H4 (cell line): ENCODE data around the gene DNAJC11. TPM values are rescaled to one million over a fixed set of nuclear protein-coding genes. Genes with fewer than 3 reads are reported as not detected.

ENCODE experiments used
- DNase-seq: peaks from one replicate; pipeline ENCODE4 v3.0.0-alpha.2; 2015; ENCODE audit warnings: low spot score
- total RNA-seq: library from RNA; depleted of rRNA; stranded (reverse); fragments of >200 nt; shearing (Covaris generic); gene quantifications from 2 replicates; pipeline ENCODE4 v1.2.3, GENCODE V29; 2014

The DNAJC11 gene
- total RNA-seq, 1 experiment from 2014 or later, result 36.5 TPM

DNA sequence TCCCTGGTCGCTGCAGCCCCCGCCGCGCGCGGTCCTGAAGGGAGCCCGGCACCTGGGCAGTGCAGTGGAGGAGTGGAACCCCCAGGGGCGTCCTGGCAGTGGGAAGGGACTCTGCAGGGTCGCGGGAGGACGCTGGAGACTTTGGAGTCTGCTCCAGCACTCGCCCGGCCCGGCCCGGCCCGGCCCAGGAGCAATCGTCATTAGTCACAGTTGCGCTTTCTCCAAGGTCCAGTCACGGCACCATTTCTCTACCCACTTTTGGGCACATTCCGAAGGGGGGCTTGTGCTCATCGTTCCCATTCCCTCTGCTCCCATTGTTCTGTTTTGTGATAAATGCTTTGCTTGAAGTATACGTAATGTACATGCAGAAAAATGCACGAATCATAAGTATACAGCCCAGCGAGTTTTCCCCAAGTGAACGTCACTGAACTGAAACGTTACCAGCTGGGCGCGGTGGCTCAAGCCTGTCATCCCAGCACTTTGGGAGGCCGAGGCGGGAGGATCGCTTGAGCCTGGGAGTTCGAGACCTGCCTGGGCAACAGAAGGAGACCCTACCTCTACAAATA, 75.9 kb downstream of the DNAJC11 start:
- DNase-seq, result no peak

GRCh38 chr1:6624710-6625583, 76.7 kb downstream of the DNAJC11 start, which contains the start of gene THAP3:
THAP3 (plus strand) TSS chr1:6624868; CDS start chr1:6625219, 351 bp downstream.
- peak; percentile 27 for DNase-seq

DNA sequence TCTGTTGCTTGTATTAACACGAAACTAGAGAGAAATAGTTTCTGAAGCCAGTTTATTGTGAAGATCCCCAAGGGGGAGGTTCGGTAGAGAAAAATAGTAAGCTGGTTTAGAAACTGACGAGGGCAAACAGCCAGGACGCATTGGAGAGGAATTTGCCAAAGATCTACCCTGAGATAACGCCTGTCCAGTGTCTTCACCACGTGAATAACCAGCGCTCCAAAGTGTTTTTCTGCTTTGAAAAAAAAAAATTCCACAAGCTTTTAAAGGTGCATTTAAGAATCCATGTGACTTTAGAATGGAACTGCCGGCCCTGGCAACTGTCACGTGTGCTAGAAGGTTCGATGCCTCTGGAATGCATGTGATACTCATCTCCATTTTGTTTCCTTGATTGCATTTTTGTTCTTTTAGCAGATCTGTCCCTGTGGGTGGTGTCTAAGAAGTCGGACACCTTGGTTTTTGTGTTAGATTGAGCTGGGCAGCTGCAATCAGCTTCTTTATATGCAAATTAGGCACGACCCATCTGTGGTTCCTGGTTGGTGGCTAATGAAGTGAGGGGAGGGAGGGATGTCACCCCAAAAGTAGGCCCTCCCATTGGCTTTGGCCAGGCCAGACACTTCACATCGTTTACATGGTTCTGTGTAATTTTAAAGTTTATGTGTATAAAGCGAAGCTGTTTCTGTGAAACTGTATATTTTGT, 78.2 kb downstream of the DNAJC11 start:
- DNase-seq, result no peak

DNA sequence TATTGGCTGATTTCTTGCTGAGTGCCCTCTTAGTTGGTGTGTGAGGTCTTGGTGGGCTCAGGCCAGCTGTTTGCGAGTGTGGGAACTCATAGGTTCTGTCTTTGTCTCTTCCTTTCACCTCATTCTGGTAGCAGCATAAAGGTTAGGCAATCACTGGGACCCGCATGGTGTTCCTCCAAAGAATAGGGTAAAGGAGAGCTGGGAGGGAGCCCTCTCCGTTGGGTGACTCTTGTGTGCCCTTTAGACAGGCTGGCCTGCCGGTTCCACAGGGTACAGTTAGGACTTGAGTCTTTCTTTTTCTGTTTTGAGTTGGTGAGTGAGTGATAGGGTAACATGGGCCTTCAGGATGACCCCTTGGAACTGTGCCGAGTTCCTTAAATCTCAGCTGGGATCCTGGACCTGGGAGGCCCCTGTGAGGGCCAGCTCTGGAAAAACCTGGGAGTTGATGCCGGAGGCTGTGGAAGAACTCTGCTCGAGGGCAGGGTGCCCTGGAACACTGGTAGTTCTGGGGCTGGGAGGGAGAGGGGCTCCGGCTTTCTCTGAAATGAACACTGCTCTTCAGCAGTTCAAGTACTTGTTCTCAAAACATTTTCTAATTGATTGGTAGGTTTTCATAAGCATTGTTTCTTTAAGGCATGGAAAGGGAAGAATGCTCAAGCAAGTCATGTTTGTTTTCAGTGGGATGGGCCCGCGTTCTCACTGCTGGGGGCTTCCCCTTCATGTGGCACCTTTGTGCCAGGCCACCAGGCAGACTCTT, 79.0 kb downstream of the DNAJC11 start:
- DNase-seq, result no peak

DNA sequence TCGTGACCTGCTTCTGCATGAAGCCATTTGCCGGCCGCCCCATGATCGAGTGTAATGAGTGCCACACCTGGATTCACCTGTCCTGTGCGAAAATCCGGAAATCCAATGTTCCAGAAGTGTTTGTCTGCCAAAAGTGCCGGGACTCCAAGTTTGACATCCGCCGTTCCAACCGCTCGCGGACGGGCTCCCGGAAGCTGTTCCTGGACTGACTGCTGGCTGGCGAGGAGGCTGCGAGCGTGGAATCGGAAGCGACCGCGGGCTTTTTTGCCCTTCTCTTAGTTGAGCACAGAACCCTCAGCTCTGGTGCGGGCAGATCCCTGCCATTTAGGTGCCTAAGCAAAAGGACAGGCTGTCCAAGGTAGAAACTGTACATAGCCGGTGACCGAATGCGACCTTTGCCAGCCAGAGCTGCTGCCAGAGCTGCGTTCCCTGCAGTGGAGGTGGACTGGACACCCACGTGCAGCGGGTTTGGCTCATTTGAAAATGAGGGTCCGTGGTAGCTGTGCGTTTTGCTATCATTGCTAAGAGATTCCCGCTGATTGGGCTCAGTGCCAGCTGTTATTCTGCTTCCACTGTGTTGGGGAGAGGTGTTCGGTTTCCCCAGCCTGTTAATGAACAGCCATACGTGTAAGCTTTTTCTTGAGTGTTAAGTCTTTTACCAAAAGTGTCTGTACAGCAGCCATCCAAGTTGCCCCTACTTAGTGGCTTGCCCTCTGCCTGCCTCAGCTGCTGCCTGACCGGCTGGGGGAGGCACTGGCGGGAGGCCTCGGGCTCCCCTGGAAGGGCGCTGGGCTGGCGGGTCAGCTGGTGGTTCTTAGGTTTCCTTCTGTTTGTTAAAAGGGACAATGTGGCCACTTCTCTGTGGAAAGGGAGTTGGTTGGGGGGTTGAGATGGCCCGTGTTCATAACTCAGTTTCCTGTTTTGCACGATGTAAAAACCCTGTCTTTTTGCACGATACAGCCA, 79.9 kb downstream of the DNAJC11 start:
- DNase-seq, result no peak

- DNase-seq, result no peak
Observed at GRCh38 chr1:6619045-6619444, 82.6 kb downstream of the DNAJC11 start.

GRCh38 chr1:6614929-6615785, 86.5 kb downstream of the DNAJC11 start:
- DNase-seq, result no peak

GRCh38 chr1:6614019-6614928, 87.3 kb downstream of the DNAJC11 start:
- DNase-seq, result no peak

- peak; percentile 92 for DNase-seq
Observed at GRCh38 chr1:6613361-6614018, 88.1 kb downstream of the DNAJC11 start, which contains the start of gene PHF13. PHF13 (plus strand) TSS chr1:6613731; CDS start chr1:6614067, 336 bp downstream.

DNA sequence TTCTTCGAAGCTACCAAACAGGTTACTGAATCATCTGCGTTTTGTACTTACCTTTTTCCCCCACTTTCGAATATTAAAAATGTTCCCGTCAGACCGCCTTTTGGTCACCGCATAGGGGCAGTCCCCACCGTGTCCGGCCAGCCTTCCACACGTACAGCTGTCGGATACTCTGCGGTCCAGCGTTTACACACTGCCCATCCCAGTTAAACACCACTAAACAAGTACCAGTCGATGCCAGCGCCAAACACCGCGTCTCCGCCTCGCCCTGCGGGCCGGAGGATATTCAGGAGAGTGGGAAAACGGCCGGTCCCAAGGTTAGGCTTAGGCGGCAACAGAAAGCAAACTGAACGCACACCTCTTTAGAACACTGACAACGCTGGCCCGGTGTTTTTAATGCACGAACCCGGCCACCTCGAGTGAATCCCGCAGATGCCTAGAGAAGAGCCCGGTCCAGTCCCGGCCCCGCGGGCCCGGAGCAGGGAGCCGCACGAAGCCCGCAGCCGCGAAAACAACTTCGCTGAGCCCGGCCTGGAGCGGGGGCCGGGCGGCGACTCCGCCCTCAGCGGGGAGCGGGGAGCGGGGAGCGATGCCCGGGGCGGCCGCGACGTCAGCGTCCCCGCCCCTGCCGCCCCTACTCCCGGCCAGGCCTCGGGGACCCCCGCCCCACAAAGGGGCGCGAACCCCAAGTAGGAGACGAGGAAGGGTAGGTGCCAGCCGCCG, 88.8 kb downstream of the DNAJC11 start:
- no peak for DNase-seq

DNA sequence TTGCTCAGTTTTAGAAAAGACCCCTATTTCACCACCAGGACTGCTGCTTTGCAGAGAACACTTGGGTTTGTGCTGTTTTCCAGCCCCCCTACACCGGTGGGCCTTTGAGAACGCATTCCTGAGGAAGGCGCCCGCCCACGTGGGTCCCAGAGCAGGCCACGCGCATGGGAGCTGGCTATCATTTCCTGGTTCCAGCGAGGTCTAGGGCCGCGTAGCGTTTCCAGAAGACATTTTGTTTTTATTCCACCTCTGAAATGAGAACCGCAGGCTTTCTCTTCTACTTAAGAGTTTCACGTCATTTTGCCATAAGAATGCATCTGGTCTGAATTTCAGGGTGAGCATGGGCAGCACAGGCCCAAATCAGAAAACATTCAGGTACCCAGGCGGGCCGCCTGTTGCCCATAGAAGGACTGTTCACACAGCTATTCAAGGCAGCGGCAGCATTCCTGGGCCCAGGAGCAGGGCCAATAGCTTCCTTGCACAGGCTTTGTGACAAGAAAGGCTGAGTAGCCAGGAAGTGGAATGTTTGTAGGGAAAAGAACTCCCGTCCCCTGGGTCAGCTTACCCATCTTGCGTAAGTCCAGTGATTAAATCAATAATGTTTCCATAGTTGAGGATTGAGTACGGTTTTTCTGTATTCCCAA, 97.6 kb downstream of the DNAJC11 start:
- DNase-seq, result no peak

DNA sequence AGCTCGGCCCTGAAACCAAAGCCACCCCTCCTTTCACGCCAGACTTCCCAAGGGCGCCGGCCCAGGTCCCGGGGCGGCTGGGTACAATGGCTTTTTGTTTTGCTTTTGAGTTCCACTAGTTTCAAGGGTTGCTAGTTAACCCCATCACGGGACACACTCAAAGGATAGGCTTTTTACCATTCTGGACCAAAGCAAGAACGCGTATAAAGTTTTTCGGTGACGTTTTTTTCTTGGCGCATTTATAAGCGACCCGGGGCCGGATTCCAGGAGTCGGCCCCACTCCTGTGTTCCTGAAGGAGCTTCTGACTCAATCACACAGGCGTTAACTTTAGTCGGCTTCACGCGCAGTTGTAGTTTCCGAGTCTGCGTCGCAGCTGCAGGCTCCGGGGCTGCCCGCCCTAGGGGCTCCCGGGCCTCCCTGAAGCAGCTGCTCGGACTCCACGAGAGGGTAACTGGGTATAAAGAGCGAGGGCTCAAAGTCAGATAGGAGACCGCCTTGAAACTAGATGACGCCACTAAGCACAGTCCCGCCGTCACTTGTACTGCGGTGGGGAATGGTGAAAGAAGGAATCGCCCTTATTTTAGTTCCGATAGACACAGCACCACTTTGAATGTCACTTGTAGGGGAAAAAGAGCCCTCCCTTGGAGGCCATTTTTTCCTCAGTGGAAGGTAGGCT, 98.2 kb downstream of the DNAJC11 start:
- DNase-seq, result no peak

DNA sequence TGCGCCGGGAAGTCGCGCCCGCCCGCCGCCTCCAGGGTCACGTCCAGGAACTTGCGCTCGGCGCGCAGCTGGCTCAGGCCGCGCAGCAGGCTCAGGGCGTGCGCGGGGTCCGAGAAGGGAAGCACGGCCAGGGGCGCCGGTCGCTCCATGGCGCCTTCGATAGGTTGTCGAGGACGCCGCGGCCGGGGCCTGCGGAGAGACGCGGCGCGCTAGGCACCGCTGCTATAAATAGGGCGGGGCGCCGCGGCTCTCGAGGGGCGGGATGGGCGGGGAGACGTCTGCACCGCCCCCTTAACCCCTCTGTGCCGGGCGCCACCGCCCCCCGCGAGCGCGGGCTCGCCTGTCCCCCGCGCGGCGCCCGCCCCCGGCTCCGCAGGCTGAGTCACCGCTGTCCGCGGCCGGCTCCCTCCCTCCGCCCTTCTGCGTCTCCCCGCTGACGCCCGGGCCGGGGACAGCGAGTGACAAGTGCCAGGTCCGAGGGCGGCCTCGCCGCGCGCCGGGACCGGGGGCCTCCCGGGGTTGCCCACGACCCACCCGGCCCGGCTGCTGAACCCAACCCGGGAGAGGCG, 98.9 kb downstream of the DNAJC11 start, which contains the start of gene KLHL21:
Gene KLHL21 (minus strand): TSS at position 201 of the 569 bp plus-strand sequence. CDS start 52 bp downstream, at position 149.
- peak; percentile 59 for DNase-seq

- no peak for DNase-seq
Observed at GRCh38 chr1:6601923-6602668, 99.5 kb downstream of the DNAJC11 start.
